Measurements from ENCODE around the gene SLC41A2.
"Not testable (repeated sequence)": the region's sequence is repeated elsewhere in the genome, so short reads cannot be mapped to it uniquely, and the experiment has no call there.

The SLC41A2 gene, protein sequence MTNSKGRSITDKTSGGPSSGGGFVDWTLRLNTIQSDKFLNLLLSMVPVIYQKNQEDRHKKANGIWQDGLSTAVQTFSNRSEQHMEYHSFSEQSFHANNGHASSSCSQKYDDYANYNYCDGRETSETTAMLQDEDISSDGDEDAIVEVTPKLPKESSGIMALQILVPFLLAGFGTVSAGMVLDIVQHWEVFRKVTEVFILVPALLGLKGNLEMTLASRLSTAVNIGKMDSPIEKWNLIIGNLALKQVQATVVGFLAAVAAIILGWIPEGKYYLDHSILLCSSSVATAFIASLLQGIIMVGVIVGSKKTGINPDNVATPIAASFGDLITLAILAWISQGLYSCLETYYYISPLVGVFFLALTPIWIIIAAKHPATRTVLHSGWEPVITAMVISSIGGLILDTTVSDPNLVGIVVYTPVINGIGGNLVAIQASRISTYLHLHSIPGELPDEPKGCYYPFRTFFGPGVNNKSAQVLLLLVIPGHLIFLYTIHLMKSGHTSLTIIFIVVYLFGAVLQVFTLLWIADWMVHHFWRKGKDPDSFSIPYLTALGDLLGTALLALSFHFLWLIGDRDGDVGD

DNA sequence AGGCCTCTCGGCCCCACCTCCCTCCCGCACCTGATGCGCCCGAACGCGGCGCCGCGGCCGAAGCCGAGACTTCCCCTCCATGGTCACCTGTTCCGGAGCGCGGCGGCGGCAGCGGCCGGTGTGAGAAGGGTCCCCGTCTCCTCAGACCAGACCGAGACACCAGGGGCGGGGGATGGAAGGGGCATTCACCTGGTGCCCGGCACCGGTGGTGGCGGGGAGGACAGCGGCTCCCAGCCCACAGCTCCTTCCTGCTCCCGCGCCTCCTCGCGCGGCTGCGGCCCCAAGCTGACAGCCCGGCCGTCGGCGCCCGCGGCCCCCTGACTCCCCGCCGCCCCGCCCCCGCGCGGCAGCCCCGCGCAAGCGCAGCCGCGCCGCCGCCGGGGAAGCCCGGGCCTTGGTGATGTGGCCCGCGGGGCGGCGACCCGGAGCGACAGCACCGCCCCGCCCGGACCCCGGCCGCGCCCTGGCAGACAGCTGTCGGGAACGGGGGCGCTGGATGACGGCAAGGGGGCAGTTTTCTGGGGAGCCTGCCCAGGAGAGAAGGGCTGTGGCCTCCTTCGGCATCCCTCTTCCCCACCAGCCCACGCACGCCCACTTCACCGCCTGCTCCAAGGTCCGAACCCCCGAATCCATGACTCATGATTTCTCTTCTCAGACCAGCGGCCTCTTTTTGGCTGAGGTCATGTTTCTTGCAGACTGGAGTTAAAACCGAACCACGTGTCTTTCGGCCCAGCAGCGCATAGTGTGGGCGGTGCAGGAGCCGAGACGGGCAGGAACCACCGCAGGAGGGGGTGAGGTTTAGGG, at the start of gene SLC41A2:
Gene SLC41A2 (minus strand): TSS at position 290 of the 804 bp plus-strand sequence. CDS start 29,763 bp downstream, outside the sequence.
- DNase-seq (ENCODE audit: low read depth, low spot score): peak; percentile 57

DNA sequence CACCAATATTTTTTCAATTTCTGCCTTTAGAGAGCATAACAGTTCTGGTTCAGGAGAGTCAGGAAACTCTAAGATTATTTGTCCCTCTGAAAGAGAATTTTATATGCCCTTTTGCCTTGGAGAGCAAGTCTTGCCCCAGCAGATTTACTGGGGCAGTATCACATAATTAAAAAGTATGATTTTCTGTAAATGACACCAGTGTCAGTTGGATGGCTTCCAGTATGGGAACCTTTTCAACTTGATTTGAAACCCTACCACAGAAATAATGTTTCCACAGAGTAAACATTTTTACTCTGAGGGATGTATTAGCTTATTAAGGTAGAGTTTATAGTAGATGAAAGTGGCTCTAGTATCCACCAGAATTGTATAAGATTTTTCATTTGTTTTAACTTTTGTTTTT, 43.4 kb upstream of the SLC41A2 start:
- DNase-seq (ENCODE audit: low read depth, low spot score): no peak

DNA sequence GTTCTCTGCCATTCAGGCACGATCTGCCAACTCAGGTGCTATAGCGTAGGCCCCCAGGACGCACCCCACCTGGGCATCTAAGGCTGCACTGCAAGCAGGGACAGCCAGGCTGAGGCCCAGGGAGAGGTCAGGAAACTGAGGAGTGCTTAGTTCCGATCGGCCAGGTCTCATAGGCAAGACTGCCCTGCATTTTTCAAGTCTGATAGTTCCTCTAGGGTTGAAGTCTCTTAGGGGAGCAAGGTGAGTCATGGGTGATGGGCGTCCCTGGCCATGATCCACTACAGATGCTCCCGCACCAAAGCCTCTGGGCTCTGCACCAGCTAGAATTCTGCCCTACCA, 41.2 kb upstream of the SLC41A2 start:
- DNase-seq (ENCODE audit: low read depth, low spot score): no peak

DNA sequence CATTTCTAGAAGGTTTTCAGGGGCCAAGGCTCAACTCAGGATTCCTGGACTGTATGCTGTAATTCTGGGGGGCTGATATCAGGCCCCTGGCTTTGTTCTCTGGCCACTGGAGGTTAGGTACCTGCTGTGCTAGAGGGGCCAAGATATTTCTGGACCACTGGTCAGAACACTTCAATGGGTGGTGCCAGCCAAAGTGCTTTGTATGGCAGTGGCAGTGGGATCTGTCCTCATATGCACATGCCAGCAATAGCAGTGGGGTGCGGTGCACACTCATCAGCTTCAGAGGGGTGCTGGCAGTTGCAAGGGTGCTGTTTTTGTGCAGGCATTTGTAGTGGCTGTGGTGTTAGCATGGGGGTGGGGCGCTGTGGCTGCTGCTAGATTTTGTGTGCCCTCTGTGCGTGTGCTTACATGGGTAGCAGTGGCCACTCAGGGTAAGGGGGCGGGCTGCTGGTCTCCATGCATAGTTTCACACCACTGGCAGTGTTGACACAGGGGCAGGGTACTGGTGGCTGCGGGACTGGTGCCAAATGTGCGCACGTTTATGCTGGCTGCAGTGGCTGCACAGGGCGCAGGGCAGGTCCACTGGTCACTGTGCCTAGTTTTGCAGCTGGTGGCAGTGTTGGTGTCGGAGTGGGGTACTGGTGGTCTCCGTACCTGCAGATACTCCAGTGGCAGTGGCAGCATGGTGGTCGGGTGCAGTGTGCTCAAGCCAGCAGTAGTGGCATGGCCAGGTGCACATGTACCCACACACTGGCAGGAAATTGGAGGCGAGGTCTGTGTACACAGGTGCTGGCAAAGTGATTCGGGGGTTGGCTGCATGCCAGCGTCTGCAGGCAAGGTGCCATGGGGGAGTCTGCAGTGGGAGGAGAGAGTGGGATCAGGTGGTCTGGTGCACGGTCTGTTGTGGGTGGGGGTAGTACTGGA, 40.6 kb upstream of the SLC41A2 start:
- no peak for DNase-seq (ENCODE audit: low read depth, low spot score)

DNA sequence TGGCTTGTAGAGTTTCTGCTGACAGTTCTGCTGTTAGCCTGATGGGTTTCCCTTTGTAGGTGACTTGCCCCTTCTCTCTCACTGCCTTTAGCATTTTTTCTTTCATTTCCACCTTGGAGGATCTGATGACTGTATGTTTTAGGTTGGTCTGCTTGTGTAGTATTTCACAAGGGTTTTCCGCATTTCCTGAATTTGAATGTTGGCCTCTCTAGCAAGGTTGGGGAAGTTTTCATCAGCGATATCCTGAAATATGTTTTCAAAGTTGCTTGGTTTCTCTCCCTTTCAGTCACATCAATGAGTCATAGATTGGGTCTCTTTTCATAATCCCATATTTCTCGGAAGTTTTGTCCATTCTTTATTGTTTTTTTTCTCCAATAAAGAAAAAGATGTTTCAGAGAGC, 39.5 kb upstream of the SLC41A2 start:
- no peak for DNase-seq (ENCODE audit: low read depth, low spot score)

DNA sequence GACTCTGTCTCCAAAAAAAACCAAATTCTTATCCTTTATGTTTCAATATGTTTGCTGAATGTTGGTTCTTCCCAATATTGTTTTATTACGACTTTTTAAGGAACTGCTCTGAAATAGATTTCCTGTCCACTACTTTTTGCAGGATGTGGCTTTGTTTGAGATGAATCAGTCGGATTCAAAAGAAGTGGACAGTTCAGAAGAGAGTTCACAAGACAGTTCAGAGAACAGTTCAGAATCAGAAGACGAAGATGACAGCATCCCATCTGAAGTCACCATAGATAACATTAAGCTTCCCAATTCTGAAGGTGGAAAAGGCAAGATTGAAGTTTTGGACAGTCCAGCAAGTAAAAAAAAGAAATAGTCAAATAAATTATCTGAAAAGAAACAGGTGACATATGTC, 36.2 kb upstream of the SLC41A2 start:
- no peak for DNase-seq (ENCODE audit: low read depth, low spot score)

DNA sequence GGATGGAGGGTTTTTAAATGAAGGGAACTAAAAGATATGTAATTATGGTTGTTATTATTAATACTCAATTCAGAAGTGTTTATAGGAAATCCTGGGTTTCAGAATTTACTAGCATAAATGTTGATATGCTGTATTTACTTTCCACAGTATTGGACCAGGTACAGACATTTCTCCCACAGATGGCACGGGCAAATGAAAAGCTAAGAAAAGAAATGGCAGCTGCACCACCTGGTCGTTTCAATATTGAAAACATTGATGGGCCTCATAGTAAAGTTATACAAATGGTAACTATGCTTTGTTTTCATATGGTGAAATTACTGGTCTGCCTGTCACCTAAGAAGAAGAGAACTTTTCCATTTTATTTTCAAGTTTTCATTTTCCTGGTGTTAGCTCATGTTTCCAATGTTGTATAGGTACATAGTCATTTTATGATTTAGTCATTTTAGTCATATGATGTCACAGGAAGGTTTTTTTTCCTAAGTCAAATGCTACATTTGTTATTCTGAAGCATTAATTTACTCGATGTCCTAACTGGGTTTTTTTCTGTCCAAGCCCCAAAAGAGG, 33.6 kb upstream of the SLC41A2 start:
- no peak for DNase-seq (ENCODE audit: low read depth, low spot score)

DNA sequence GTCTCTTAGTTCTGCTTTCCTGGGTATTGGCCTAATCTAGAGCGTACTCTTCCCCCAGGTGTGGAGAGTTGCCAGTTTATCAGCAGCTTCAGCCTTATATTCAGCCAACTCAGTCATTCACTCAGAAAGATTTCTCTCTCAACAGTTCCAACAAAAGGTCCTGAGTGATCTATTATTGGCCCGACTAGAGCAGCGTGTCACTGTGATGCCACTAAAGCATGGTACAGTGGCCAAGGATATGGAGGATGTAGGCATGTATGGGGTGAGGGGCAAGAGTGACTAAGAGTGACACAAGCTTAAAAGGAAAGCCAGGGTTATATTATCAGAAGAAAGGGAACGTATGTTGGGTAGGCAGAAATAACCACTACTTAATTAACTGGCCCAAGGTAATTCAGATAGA, 32.9 kb upstream of the SLC41A2 start:
- DNase-seq (ENCODE audit: low read depth, low spot score): no peak

DNA sequence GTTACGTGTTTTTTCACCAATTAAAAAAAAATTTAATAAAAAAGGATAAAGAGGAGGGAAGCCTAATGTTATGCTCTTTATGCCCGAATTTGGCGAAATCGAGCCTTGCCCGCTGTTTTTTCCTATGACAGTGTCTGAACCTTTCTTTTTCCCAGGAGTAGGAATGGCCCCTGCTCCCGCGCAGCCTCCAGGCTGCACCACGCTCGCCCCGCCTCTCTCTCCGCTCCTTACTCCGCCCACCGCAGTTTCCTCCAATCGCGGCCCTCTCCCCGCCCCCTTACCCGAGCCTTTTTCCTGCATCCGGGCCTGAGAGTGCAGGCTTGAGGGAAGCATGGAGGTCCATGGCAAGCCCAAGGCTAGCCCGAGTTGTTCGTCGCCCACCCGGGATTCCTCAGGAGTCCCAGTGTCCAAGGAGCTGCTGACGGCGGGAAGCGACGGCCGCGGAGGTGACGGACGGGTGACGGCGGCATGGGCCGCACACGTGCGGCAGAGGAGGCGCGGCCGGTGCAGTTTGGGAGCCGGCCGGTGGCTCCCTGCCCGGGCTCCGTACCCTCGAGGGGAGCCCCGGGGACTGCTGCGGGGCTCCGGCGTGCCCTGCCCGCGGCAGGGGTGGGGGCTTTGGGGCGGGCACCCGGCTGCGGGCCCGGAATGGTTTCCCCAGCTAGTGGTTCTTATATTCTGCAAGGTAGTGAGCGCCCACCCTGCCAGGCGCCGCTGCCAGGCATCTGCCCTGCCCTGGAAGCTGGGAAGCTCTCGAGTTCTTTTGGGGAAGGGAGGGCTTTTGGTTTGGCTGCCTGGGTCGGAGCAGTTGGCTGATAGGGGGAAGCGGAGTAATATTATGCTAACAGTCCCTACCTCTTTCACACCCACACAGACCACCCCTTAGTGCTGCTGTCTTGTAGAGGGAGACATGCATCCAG, 28.2 kb upstream of the SLC41A2 start, which contains the start of gene NOPCHAP1:
Gene NOPCHAP1 (plus strand): TSS at position 295 of the 920 bp plus-strand sequence. CDS start 37 bp downstream, at position 332.
- DNase-seq (ENCODE audit: low read depth, low spot score): peak; percentile 74

DNA sequence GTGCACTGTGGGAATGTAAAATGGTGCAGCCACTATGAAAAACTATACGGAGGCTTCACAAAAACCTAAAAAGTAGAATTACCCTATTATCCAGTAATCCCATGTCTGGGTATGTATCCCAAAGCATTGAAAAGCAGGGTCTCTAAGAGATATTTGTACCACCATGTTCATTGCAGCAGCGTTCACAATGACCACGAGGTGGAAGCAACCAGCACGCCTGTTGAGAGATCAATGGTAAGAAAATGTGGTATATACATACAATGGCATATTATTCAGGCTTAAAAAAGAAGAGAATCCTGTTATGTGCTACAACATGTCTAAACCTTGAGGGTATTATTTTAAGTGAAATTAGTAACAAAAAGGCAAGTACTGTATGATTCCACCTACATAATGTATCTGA, 27.1 kb upstream of the SLC41A2 start:
- no peak for DNase-seq (ENCODE audit: low read depth, low spot score)

DNA sequence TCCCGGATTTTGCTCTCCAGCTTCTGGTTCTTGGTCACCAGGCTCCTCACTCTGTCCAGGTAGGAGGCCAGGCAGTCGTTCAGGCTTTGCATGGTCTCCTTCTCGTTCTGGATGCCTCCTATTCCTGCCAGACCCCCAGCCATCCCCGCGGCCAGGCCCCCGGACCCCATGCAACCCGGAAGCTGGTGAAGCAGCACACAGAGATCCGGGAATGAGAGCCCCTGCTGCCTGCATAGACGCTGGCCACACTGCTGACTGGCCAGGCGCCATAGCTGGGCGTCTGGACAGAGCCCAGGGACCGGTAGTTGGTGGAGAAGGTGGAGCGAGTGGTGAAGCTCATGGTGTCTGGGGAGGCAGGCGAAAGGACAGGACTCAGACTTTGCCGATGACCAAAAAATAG, 19.6 kb upstream of the SLC41A2 start:
- DNase-seq (ENCODE audit: low read depth, low spot score): not testable (repeated sequence)

DNA sequence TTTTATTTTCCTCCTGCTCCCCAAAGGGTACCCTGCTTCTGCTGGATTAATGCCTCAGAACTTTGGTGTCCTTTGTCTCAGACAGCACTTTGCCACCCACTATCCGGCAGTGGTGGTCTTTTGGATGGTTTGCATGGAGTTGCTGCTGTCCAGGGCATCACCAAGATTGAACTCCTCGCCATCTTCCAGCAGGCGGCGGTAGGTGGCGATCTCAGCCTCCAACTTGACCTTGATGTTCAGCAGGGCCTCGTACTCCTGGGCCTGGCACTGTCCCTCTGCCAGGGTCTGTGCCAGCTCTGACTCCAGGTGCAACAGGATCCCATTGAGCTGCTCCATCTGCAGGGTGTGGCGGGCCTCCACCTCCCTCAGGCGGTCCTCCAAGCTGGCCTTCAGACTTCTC, 18.6 kb upstream of the SLC41A2 start:
- no peak for DNase-seq (ENCODE audit: low read depth, low spot score)

DNA sequence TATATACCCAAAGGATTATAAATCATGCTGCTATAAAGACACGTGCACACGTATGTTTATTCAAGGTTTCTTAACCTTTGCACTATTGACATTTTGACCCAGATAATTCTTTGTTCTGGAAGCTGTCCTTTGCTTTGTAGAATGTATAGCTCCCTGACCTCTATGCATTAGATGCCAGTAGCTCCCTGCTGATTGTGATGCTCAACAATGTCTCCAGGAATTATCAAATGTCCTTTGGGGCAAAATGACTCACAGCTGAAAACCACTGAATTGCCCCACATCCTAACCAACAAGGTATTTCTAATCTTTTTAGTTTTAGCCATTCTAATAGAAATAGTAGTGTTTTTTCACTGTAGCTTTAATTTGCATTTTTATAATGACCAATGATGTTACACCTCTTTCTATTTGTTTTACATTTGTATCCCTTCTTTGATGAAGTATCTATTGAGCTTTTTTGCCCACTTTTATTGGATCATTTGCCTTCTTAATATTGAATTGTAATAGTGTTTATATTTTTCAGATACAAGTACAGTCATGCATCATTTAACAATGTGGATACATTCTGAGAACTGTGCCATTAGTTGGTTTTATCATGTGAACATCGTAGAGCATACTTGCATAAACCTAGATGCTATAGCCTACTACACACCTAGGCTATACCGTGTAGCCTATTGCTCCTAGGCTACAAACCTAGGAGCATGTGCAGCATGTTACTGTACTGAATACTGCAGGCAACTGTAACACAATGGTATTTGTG, 17.7 kb upstream of the SLC41A2 start:
- no peak for DNase-seq (ENCODE audit: low read depth, low spot score)

DNA sequence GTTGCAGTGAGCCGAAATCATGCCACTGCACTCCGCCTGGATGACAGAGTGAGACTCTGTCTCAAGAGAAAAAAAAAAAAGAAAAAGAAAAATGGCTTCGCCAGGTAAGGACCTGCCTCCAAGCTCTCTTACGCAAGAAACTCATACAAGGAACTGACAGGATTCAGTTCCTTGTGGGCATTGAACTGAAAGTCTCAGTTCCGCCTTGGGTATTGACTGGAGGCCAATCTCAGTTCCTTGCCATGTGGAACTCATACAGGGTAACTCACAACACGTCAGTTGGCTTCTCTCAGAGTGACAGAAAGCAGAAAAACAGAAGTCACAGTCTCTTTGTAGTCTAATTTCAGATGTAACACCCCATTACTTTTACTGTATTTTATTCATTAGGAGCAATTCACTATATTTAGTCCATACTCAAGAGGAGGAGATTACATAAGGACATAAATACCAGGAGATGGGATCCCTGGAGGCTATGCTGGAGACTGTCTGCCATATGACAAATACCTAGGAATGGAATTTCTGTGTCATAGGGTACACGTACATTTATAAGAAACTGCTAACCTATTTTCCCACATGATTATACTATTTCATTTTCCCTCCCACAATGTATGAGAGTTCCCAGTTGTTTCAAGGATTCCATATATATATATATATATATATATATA, 16.7 kb upstream of the SLC41A2 start:
- no peak for DNase-seq (ENCODE audit: low read depth, low spot score)

DNA sequence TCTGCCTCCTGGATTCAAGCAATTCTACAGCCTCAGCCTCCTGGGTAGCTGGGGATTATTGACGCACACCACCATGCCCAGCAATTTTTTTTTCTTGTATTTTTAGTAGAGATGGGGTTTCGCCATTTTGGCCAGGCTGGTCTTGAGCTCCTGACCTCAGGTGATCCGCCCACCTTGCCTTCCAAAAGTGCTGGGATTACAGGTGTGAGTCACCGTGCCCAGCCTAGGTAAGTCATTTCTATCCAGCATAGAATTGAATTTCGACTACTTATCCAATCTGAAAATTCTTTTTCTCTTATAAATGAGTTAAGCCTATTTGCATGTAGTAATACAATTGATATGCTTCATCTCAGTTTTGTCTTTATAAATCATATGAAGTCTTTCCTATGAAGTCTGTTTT, 15.2 kb upstream of the SLC41A2 start:
- DNase-seq (ENCODE audit: low read depth, low spot score): no peak

DNA sequence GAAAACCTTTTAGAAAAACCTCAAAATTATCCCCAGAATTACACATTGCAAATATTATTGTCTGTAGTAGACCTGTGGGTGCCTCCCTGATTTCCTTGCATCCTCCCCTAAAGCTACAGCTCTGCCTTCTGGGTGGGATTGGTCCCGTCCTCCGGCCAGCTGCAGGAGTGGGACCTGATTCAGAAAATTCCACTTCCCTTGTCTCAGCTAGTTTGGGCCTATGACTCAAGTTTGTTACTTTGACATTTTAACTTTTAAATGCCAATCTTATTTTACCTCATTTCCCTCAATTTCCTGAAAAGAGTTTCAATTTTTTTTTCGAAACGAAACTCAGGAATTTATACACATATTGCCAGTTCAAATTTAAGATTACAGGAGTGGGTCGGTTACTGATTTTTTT, 13.2 kb upstream of the SLC41A2 start:
- DNase-seq (ENCODE audit: low read depth, low spot score): no peak

DNA sequence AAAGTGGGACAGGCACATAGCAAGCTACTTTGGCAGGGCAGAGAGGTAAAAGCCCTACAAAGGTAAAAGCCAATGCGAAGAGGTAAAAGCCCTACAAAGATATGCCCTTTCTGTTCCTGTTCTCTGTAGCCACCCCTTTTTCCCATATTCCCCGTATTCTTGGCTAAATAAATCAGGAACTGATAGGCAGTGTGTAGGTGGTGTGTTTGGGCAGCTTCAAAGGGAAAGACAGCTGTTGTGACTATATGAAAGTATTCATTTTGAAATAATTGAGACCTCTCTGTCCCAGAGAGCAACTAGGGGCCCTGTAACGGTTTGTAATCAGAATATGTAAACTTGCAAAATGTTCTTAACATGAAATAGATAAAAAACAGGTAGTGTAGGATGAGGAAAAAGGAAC, 11.3 kb upstream of the SLC41A2 start:
- no peak for DNase-seq (ENCODE audit: low read depth, low spot score)

DNA sequence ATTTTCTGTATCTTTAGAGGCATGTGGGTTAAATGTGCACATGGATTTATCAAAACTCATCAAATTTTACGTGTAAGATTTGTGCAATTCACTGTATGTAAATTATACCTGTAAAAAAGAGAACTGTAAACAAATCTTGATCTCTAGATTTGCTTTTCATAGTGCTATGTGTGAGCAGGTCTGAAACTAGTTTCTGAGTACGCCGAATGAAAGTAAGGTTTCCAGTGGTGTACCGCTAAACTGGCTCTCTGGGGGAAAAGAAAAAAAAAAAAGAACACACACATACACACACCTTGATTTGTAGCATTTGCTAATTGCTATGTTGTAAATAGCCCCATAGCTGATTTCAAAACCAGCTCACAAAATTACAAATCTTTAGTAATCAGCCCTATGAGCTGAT, 8.6 kb upstream of the SLC41A2 start:
- no peak for DNase-seq (ENCODE audit: low read depth, low spot score)

DNA sequence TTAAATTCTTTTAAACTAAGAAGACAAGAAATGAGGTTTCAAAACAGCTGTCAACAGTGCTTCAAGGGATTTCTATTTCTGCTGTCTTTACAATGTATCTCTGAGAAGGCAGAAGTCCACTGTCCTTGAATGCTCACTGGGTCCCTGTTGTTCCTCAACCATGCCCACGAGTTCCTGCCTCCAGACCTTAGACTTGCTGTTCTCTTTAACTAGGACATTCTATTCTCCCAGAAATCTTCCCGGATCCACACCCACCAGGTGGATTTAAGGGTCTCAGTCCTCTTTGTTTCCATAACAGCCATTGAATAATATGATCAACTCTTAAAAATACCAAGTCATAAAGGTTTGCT, 6.7 kb upstream of the SLC41A2 start:
- no peak for DNase-seq (ENCODE audit: low read depth, low spot score)

Measured in activated CD4-positive, CD25-positive, alpha-beta regulatory T cell treated with anti-CD3 and anti-CD28 coated beads, Interleukin-2, amount 50 U/mL, for 16 hours (primary cell).